Peyer's patch (tissue), 4 donors: Measurements from ENCODE around the gene BRD3. TPM values are rescaled to one million over a fixed set of nuclear protein-coding genes. Genes with fewer than 3 reads are reported as not detected.

Experiments
- DNase-seq, 3 donors: peaks; one replicate each; pipeline ENCODE4 v3.0.0-alpha.2; 2017 to 2019
- H3K27ac ChIP-seq, 4 donors: fragments of 200-600 bp; sonication (generic); one replicate each; pipeline ENCODE4 v1.5.1; 2016 to 2019
- H3K27me3 ChIP-seq, 2 donors: fragments of 200-600 bp; sonication (generic); one replicate each; pipeline ENCODE4 v1.5.1; 2019
- H3K36me3 ChIP-seq, 3 donors: fragments of 200-600 bp; sonication (generic); one replicate each; pipeline ENCODE4 v1.5.1; 2016 to 2019
- H3K4me1 ChIP-seq, 4 donors: fragments of 200-600 bp; sonication (generic); one replicate each; pipeline ENCODE4 v1.5.1; 2016 to 2019
- H3K4me3 ChIP-seq, 4 donors: fragments of 200-600 bp; sonication (generic); 1 replicate in 3 of 4; 2 replicates in 1 of 4; pipeline ENCODE4 v1.5.1; 2016 to 2019; ENCODE audit warnings: mild to moderate bottlenecking in 1 of 4
- H3K9me3 ChIP-seq, 4 donors: fragments of 200-600 bp; sonication (generic); one replicate each; pipeline ENCODE4 v1.5.1; 2016 to 2019; ENCODE audit warnings: mild to moderate bottlenecking in 1 of 4
- CTCF ChIP-seq, 6 experiments: fragments of 450-650 bp in 4 of 6; fragments of 200-600 bp in 2 of 6; sonication (generic) in 1 of 6; IDR thresholded peaks; one replicate each; pipeline ENCODE4 v1.5.1; 2017 to 2019; ENCODE audit warnings: antibody characterized with exemption in 6 of 6, mild to moderate bottlenecking in 3 of 6, moderate library complexity in 1 of 6
- POLR2A ChIP-seq, 2 donors: fragments of 450-650 bp; IDR thresholded peaks; one replicate each; pipeline ENCODE4 v1.5.1; 2017; ENCODE audit warnings: antibody characterized with exemption in 2 of 2, mild to moderate bottlenecking in 2 of 2, moderate library complexity in 2 of 2
- total RNA-seq, 4 donors: library from RNA; depleted of rRNA; stranded (reverse); fragments of >200 nt; gene quantifications; one replicate each; pipeline ENCODE4 v1.1.0, GENCODE V29; 2016

Gene BRD3
- total RNA-seq, 4 donors from 2014 or later, result 16.3 to 57.8 (median 35.0) TPM

- no peak overlapping the region for H3K27ac ChIP-seq
Measured at GRCh38 chr9:133981589-133981957, 86.3 kb downstream of the BRD3 start.

GRCh38 chr9:133980864-133981588, 86.8 kb downstream of the BRD3 start:
- H3K27ac ChIP-seq, result no peak overlapping the region
- H3K9me3 ChIP-seq, result no peaks in the 10 kb centered on the region
- H3K4me1 ChIP-seq, result peaks cover 0 to 18% (median 11%) of the 10 kb centered on the region in 4 donors
- peak in 1 of 3 donors; percentile 40 for DNase-seq
- TF ChIP-seq POLR2A (IDR thresholded peaks at IDR 0.05) (no peak), CTCF (IDR thresholded peaks at IDR 0.05) (no peak)
- no peaks in the 10 kb centered on the region for H3K36me3 ChIP-seq
- H3K27me3 ChIP-seq, result no peaks in the 10 kb centered on the region
- no peak overlapping the region for H3K4me3 ChIP-seq

More at GRCh38 chr9:133981589-133981957, 86.3 kb downstream of the BRD3 start:
- Histone ChIP-seq H3K4me3 (no peak overlapping the region), H3K36me3 (no peaks in the 10 kb centered on the region), H3K27me3 (no peaks in the 10 kb centered on the region), H3K4me1 (peaks cover 0 to 18% (median 11%) of the 10 kb centered on the region in 4 donors), H3K9me3 (no peaks in the 10 kb centered on the region)
- peak in 1 of 3 donors; percentile 34 for DNase-seq
- TF ChIP-seq POLR2A (IDR thresholded peaks at IDR 0.05) (no peak), CTCF (IDR thresholded peaks at IDR 0.05) (no peak)

Other genes with a start within 250 kb of the BRD3 start
- 10 to 100 TPM; 47.9 to 61.8 (median 58.9) TPM for gene VAV2, start 75.7 kb downstream of the BRD3 start, total RNA-seq
- gene BRD3OS, start 42.5 kb downstream of the BRD3 start, total RNA-seq, result 10 to 100 TPM in 1 of 4 donors, 1 to 10 TPM in 3; 1.4 to 11.6 (median 2.3) TPM
- 10 to 100 TPM; 21.4 to 34.7 (median 24.2) TPM for gene WDR5, start 68.1 kb upstream of the BRD3 start, total RNA-seq
- not detected for gene RNU6ATAC, start 96.5 kb upstream of the BRD3 start, total RNA-seq